PC-3 (cell line): Measurements from ENCODE around the gene INSIG1. TPM values are rescaled to one million over a fixed set of nuclear protein-coding genes. Genes with fewer than 3 reads are reported as not detected.

Experiments used
- ATAC-seq: fragments of 200-7000 bp; cut with Tn5 transposase; 2 replicates; pipeline ENCODE4 v1.9.1; 2020; ENCODE audit warnings: mild to moderate bottlenecking, moderate library complexity
- BruUV-seq: library from RNA; stranded (reverse); fragments of 400-500 nt; replicated peaks from 2 replicates; lab custom pipeline; 2021; lab: Mats Ljungman, UMichigan
- CTCF ChIA-PET: fragments of 300-600 bp; sonication (Branson Sonifier 250); formaldehyde crosslinking; loops from one replicate; lab custom pipeline; 2022; ENCODE audit warnings: antibody characterized with exemption; lab: Charles Lee
- POLR2A ChIA-PET: fragments of 300-600 bp; sonication (Branson Sonifier 250); formaldehyde crosslinking; loops from one replicate; lab custom pipeline; 2022; ENCODE audit warnings: antibody characterized with exemption; ENCODE audit not compliant: unreplicated experiment; lab: Charles Lee
- DNase-seq: peaks from one replicate; pipeline ENCODE4 v3.0.0-alpha.2; 2015
- H2AFZ ChIP-seq: fragments of 300-600 bp; sonication (generic); 2 replicates; pipeline ENCODE4 v1.6.0; 2016; ENCODE audit warnings: antibody characterized with exemption, low read length
- H3F3A ChIP-seq: fragments of 300-600 bp; sonication (generic); one replicate; pipeline ENCODE4 v1.6.0; 2017; ENCODE audit warnings: antibody characterized with exemption, low read length, control low read depth, mild to moderate bottlenecking; ENCODE audit not compliant: unreplicated experiment
- H3K27ac ChIP-seq: fragments of 300-600 bp; sonication (generic); 2 replicates; pipeline ENCODE4 v1.5.1; 2016; ENCODE audit warnings: mild to moderate bottlenecking, low read length
- H3K27me3 ChIP-seq: fragments of 300-600 bp; sonication (generic); 2 replicates; pipeline ENCODE4 v1.6.1; 2016; ENCODE audit warnings: low read length, mixed read lengths
- H3K36me3 ChIP-seq: fragments of 300-600 bp; sonication (generic); 2 replicates; pipeline ENCODE4 v1.6.1; 2016; ENCODE audit warnings: low read depth, mixed run types, low read length, mixed read lengths
- H3K4me1 ChIP-seq: fragments of 300-600 bp; sonication (generic); 2 replicates; pipeline ENCODE4 v1.5.1; 2016; ENCODE audit warnings: low read length; ENCODE audit not compliant: insufficient read depth
- H3K4me2 ChIP-seq: fragments of 300-600 bp; sonication (generic); 2 replicates; pipeline ENCODE4 v1.6.0; 2016; ENCODE audit warnings: low read length
- H3K4me3 ChIP-seq: fragments of 300-600 bp; sonication (generic); 2 replicates; pipeline ENCODE4 v1.5.1; 2016; ENCODE audit warnings: mild to moderate bottlenecking, low read length, mixed read lengths
- H3K79me2 ChIP-seq: fragments of 300-600 bp; sonication (generic); 2 replicates; pipeline ENCODE4 v1.6.1; 2017; ENCODE audit warnings: low read length, mixed read lengths
- H3K9ac ChIP-seq: fragments of 300-600 bp; sonication (generic); 2 replicates; pipeline ENCODE4 v1.6.0; 2016; ENCODE audit warnings: mild to moderate bottlenecking, low read length
- H3K9me2 ChIP-seq: fragments of 300-600 bp; sonication (generic); replicated peaks from 2 replicates; pipeline ENCODE4 v1.6.1; 2016; ENCODE audit warnings: mixed run types, low read length, mixed read lengths
- H3K9me3 ChIP-seq: fragments of 300-600 bp; sonication (generic); 2 replicates; pipeline ENCODE4 v1.6.1; 2016; ENCODE audit warnings: low read length, mixed read lengths
- H4K20me1 ChIP-seq: fragments of 300-600 bp; sonication (generic); 2 replicates; pipeline ENCODE4 v1.6.1; 2016; ENCODE audit warnings: low read length, mixed read lengths
- CTCF ChIP-seq: fragments of 300-600 bp; sonication (generic); conservative IDR thresholded peaks from 2 replicates; pipeline ENCODE4 v1.5.1; 2017; ENCODE audit warnings: antibody characterized with exemption, low read depth, mild to moderate bottlenecking, low read length
- EZH2 ChIP-seq: fragments of 300-600 bp; sonication (generic); IDR thresholded peaks from one replicate; pipeline ENCODE4 v1.6.1; 2017; ENCODE audit warnings: antibody characterized with exemption, mild to moderate bottlenecking, low read length; ENCODE audit not compliant: unreplicated experiment
- EZH2phosphoT487 ChIP-seq: fragments of 300-600 bp; sonication (generic); IDR thresholded peaks from 2 replicates; pipeline ENCODE4 v1.6.1; 2018; ENCODE audit warnings: mild to moderate bottlenecking, antibody characterized with exemption, low read length, borderline replicate concordance
- intact Hi-C: fragments of 100-400 bp; cut with micrococcal nuclease; formaldehyde crosslinking; loops from 2 replicates; pipeline ENCODE4 v1.9.0; 2023
- total RNA-seq: library from RNA; depleted of rRNA; stranded (reverse); fragments of >200 nt; gene quantifications from 2 replicates; pipeline ENCODE4 v1.2.3, GENCODE V29; 2014

Gene INSIG1
- total RNA-seq, 1 experiment from 2014 or later: 83.3 TPM

GRCh38 chr7:155276800-155277375 is 20.8 kb upstream of the INSIG1 start:
- no TSS peak for BruUV-seq
- ChIA-PET POLR2A (no interaction called here), CTCF (no interaction called here)
- intact Hi-C loops: no loop called here
- DNase-seq: no peak
- ATAC-seq: no peak
- Histone ChIP-seq H4K20me1 (no peaks in the 10 kb centered on the region), H3K9ac (no peak overlapping the region), H3K4me2 (no peak overlapping the region), H3K79me2 (no peaks in the 10 kb centered on the region), H3K4me3 (no peak overlapping the region), H2AFZ (no peak overlapping the region), H3K9me2 (no peaks in the 10 kb centered on the region), H3K27me3 (no peaks in the 10 kb centered on the region), H3K4me1 (peaks cover 12% of the 10 kb centered on the region), H3K27ac (no peak overlapping the region), H3K9me3 (no peaks in the 10 kb centered on the region), H3F3A (no peaks in the 10 kb centered on the region), H3K36me3 (no peaks in the 10 kb centered on the region)
- TF ChIP-seq EZH2: no peak
- no peak for TF ChIP-seq CTCF
- no peak for TF ChIP-seq EZH2phosphoT487

GRCh38 chr7:155277385-155277994 is 20.2 kb upstream of the INSIG1 start:
- H3K27ac ChIP-seq: no peak overlapping the region
- ChIA-PET CTCF (no interaction called here), POLR2A (no interaction called here)
- DNase-seq (peak; percentile 48), ATAC-seq (peak; percentile 55; the same call in 1 of the 2 replicates)
- H2AFZ ChIP-seq: no peak overlapping the region
- BruUV-seq: no TSS peak
- peaks cover 12% of the 10 kb centered on the region for H3K4me1 ChIP-seq
- H3K9me2 ChIP-seq: no peaks in the 10 kb centered on the region
- H3K9me3 ChIP-seq: no peaks in the 10 kb centered on the region
- no peaks in the 10 kb centered on the region for H3F3A ChIP-seq
- no peaks in the 10 kb centered on the region for H3K27me3 ChIP-seq
- H3K79me2 ChIP-seq: no peaks in the 10 kb centered on the region
- H3K4me2 ChIP-seq: no peak overlapping the region
- intact Hi-C loops: no loop called here
- no peaks in the 10 kb centered on the region for H3K36me3 ChIP-seq
- H3K9ac ChIP-seq: no peak overlapping the region
- H4K20me1 ChIP-seq: no peaks in the 10 kb centered on the region
- TF ChIP-seq EZH2 (no peak), EZH2phosphoT487 (no peak)
- H3K4me3 ChIP-seq: no peak overlapping the region

- ChIA-PET POLR2A (no interaction called here), CTCF (no interaction called here)
- Histone ChIP-seq H4K20me1 (no peaks in the 10 kb centered on the region), H3K27me3 (no peaks in the 10 kb centered on the region), H3K4me3 (no peak overlapping the region), H3K4me2 (no peak overlapping the region), H3K36me3 (no peaks in the 10 kb centered on the region), H3K9me2 (no peaks in the 10 kb centered on the region), H3K79me2 (no peaks in the 10 kb centered on the region), H3K4me1 (peaks cover 12% of the 10 kb centered on the region), H3K9ac (no peak overlapping the region), H3F3A (no peaks in the 10 kb centered on the region), H3K9me3 (no peaks in the 10 kb centered on the region), H2AFZ (no peak overlapping the region), H3K27ac (no peak overlapping the region)
- no TSS peak for BruUV-seq
- DNase-seq (no peak), ATAC-seq (no peak)
- TF ChIP-seq EZH2 (no peak), CTCF (no peak), EZH2phosphoT487 (no peak)
- intact Hi-C loops: no loop called here
These were observed 18.8 kb upstream of the INSIG1 start for GRCh38 chr7:155278921-155279320.
